Coronary artery (tissue), 2 donors: ENCODE data around the gene FBXL20.
A peak's percentile ranks its signal among the peaks of the same experiment; 100 is the strongest.
"Not testable (repeated sequence)": the region's sequence is repeated elsewhere in the genome, so short reads cannot be mapped to it uniquely, and the experiment has no call there.

Experiments used
- DNase-seq: peaks from one replicate; pipeline ENCODE4 v3.0.0-alpha.2; 2017; ENCODE audit warnings: low spot score
- H3K27ac ChIP-seq, 2 donors: fragments of 200-600 bp; sonication (generic); one replicate each; pipeline ENCODE4 v1.5.1; 2016 to 2019
- H3K4me3 ChIP-seq: fragments of 200-600 bp; sonication (generic); 2 replicates; pipeline ENCODE4 v1.5.1; 2016; ENCODE audit warnings: mild to moderate bottlenecking, moderate library complexity
- CTCF ChIP-seq: fragments of 200-600 bp; sonication (generic); IDR thresholded peaks from one replicate; pipeline ENCODE4 v1.5.1; 2019; ENCODE audit warnings: antibody characterized with exemption

The FBXL20 gene

DNA sequence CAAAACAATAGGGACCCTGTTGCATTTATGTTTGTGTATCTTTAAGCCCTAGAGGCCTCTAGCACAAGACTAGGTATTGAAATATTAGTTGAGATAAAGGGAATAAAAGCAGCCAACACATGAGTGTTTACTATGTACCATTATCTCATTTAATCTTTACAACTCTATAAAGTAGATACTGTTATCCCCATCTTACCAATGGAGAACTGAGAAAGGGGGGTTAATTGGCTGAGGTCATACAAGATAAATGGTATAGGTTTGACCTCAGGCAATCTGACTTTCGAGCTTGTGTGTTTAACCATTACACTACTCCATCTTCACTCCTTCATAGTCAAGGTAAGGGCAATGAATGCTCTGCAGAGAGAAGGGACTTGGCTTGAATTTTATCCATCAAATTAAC is 149.4 kb downstream of the FBXL20 start:
- TF ChIP-seq CTCF, result no peak
- Histone ChIP-seq H3K27ac (no peak overlapping the region), H3K4me3 (no peak overlapping the region)
- DNase-seq, result no peak

GRCh38 chr17:39250076-39250475 is 151.3 kb downstream of the FBXL20 start:
- H3K27ac ChIP-seq, result not testable (repeated sequence)

DNA sequence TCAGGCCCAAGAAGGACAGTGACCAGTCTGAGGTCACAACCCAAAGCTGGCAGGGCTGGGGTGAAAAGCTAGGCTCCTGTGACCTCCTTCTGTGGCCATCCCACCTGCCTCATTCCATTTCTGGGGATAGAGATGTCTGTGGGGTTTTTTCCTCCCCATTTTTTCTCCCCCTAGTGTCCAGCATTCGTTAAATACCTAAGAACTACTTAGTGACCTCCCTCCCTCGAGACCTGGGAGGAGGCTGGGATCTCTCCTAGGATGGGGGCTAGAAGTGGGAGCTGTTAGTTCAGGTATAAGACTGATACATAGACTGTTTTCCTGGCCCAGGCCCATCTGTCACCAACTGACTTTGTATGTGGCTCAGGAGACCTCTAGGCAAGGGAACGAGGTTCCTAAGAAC is 155.2 kb downstream of the FBXL20 start:
- Histone ChIP-seq H3K4me3 (no peak overlapping the region), H3K27ac (no peak overlapping the region)
- no peak for TF ChIP-seq CTCF
- DNase-seq, result no peak

More at GRCh38 chr17:39250076-39250475, 151.3 kb downstream of the FBXL20 start:
- DNase-seq, H3K4me3 ChIP-seq: not testable (repeated sequence)

DNA sequence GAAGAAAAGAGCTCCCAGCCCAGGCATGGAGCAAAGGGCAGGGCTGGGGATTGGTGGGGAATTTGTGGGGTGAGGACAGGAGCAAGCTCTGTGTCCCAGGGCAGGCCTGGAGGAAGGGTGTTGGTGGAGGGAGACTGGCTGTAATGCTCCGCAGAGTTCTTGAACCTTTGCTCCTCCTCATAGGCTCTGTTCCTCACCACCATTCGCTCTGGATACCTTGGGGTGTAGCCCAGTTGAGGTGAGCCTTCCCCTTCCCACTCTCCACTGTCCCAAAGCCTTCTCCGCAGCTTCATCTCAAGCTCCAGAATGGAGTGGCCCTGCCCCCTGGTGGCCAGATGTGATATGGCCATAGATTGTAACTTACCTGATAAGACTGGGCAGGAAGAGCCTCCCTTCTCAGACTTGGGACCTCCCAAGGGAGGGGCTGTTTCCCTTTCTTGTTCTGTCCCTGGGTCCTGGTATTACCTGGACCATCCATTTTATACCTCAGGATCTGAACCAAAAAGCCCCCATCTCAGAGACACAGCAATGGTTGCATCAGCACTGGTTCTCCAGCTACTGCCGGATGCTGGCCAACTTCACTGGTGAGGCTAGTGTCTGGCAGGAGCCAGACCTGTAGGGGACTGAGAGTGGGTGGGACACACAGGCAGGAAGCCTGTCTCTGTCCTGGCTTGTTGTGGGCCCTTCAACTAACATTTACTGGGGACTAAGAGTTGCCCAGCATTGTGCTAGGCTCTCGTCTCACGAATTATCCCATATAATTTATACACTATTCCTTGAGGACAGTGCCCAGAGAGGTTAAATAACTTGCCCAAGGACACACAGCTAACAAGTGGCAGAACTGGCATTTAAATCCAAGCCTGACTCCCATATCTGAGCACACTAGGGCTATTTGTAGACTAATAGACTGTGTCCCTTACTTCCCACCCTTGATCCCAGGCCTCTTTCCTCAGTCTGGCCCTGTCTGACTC is 156.5 kb downstream of the FBXL20 start:
- H3K27ac ChIP-seq, result no peak overlapping the region
- no peak for DNase-seq
- peak; percentile 95 for TF ChIP-seq CTCF
- H3K4me3 ChIP-seq, result no peak overlapping the region

DNA sequence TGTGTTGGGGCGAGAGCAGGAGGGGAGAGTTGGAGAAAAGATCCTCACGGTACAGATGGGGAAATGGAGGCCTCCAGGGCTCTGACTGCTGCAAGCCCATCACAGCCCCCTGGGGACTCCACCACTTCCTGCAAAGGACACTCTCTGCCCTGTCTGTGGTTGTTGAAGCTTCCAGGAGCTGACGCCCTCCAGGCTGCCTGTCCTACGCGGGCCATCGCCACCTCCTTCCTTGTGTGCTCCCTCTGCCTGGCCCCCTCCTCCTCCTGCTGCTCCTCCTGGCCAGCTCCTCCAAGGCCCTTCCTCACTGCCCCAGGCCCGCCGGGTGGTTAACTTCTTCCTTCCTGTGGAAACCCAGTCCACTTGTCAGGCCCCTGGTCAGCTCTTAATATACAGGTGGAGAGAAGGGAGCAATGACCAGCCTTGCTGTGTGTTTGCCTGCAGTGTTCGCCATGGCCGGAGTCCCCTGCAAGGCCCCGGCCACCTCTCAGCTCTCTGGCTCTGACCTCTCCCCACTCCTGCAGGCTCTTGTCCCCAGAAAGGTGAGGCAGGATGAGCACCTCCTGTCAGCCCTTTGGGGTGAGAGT is 157.3 kb downstream of the FBXL20 start:
- no peak overlapping the region for H3K27ac ChIP-seq
- DNase-seq, result no peak
- no peak overlapping the region for H3K4me3 ChIP-seq
- TF ChIP-seq CTCF, result no peak

DNA sequence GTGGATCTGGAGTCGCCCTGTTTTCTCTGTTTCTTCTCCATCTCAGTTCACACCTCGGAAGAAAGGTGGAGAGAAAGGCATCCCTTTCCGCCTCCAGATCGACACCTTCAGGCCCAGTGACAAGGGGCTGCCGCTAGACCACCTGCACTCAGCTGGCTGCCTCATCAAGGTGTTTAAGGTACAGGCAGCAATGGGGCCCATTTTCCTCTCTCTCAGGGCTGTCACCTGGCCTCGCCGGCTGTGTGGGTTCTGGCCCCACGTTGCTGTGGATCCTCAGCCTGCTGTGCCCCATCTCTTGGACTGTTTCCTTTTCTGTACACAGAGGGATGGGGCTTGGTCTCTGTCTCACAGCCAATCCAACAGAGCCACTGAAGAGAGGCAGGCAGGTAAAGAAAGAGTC is 158.3 kb downstream of the FBXL20 start:
- Histone ChIP-seq H3K4me3 (no peak overlapping the region), H3K27ac (no peak overlapping the region)
- DNase-seq, result no peak
- no peak for TF ChIP-seq CTCF

DNA sequence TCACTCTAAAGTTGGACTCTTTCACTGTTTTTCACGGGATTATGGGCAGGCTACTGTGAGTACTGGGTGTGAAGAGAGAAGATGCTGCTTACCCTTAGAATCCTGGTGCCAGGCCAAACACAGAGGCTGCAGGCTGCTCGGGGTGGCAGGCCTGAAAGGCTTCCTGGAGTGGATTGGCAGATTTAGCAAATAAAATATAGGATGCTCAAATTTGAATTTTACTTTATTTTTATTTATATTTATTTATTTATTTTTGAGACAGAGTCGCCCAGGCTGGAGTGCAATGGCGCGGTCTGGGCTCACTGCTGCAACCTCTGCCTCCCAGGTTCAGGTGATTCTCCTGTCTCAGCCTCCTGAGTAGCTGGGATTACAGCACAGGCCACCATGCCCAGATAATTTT is 160.8 kb downstream of the FBXL20 start:
- peak; percentile 36 for DNase-seq
- Histone ChIP-seq H3K27ac (no peak overlapping the region), H3K4me3 (no peak overlapping the region)
- no peak for TF ChIP-seq CTCF
